Esophagus squamous epithelium (tissue), 5 donors: ENCODE data around the gene CDC27. TPM values are rescaled to one million over a fixed set of nuclear protein-coding genes. Genes with fewer than 3 reads are reported as not detected.

Experiments used
- DNase-seq: peaks from one replicate; lab custom pipeline; 2025; lab: John Stamatoyannopoulos, UW
- H3K27ac ChIP-seq, 4 donors: fragments of 200-600 bp; sonication (generic); one replicate each; pipeline ENCODE4 v1.5.1; 2016 to 2019; ENCODE audit warnings: mild to moderate bottlenecking in 1 of 4
- H3K27me3 ChIP-seq, 4 donors: fragments of 200-600 bp; sonication (generic); 1 replicate in 3 of 4; 2 replicates in 1 of 4; pipeline versions ENCODE4 v1.5.1 to v1.6.0; 2017 to 2021; ENCODE audit warnings: antibody characterized with exemption in 1 of 4
- H3K36me3 ChIP-seq, 3 donors: fragments of 200-600 bp; sonication (generic); one replicate each; pipeline ENCODE4 v1.5.1; 2016 to 2019
- H3K4me1 ChIP-seq, 3 donors: fragments of 200-600 bp; sonication (generic); one replicate each; pipeline ENCODE4 v1.5.1; 2017 to 2019
- H3K4me3 ChIP-seq, 4 donors: fragments of 200-600 bp; sonication (generic); 1 replicate in 3 of 4; 2 replicates in 1 of 4; pipeline ENCODE4 v1.5.1; 2016 to 2019; ENCODE audit warnings: mild to moderate bottlenecking in 2 of 4, moderate library complexity in 1 of 4
- H3K9me3 ChIP-seq, 3 donors: fragments of 200-600 bp; sonication (generic); one replicate each; pipeline ENCODE4 v1.5.1; 2016 to 2019
- CTCF ChIP-seq, 6 experiments: fragments of 450-650 bp in 4 of 6; fragments of 200-600 bp in 2 of 6; sonication (generic) in 2 of 6; IDR thresholded peaks; one replicate each; pipeline ENCODE4 v1.5.1; 2016 to 2019; ENCODE audit warnings: antibody characterized with exemption in 6 of 6, mild to moderate bottlenecking in 4 of 6, moderate library complexity in 4 of 6
- POLR2A ChIP-seq, 4 donors: fragments of 450-650 bp; IDR thresholded peaks; one replicate each; pipeline ENCODE4 v1.6.1; 2017; ENCODE audit warnings: antibody characterized with exemption in 4 of 4, mild to moderate bottlenecking in 4 of 4, moderate library complexity in 3 of 4
- WGBS, 2 donors: methylation state at CpG; one replicate each; pipeline ENCODE4 v1.1.5; 2018; 5-methylcytosine and 5-hydroxymethylcytosine counted together
- intact Hi-C: fragments of 100-400 bp; cut with DNase I; formaldehyde crosslinking; loops from one replicate; pipeline ENCODE4 v1.15.0; 2022
- total RNA-seq, 4 donors: library from RNA; depleted of rRNA; stranded (reverse); fragments of >200 nt; gene quantifications; one replicate each; pipeline ENCODE4 v1.1.0, GENCODE V29; 2016
- donor health status: DM: yes; HTN: yes; CAD: no.

CDC27 gene
- total RNA-seq, 4 donors from 2014 or later: 26.4 to 45.9 (median 38.3) TPM

GRCh38 chr17:47193931-47194511 lies 4.9 kb upstream of the CDC27 start:
- DNase-seq: no peak
- WGBS, 2 donors: 95 to 98% methylated on average over 3 to 4 of the region's 4 CpGs
- H3K27me3 ChIP-seq: no peaks in the 10 kb centered on the region
- H3K9me3 ChIP-seq: no peaks in the 10 kb centered on the region
- intact Hi-C loops: no loop called here
- H3K4me3 ChIP-seq: no peak overlapping the region
- peaks cover 0 to 6% (median 0%) of the 10 kb centered on the region in 3 donors for H3K4me1 ChIP-seq
- no peak overlapping the region for H3K27ac ChIP-seq
- TF ChIP-seq CTCF (IDR thresholded peaks at IDR 0.05) (no peak), POLR2A (IDR thresholded peaks at IDR 0.05) (no peak)
- no peaks in the 10 kb centered on the region for H3K36me3 ChIP-seq

GRCh38 chr17:47192554-47192953 lies 3.5 kb upstream of the CDC27 start:
- no peak overlapping the region for H3K27ac ChIP-seq
- no peak for DNase-seq
- intact Hi-C loops: no loop called here
- no peaks in the 10 kb centered on the region for H3K9me3 ChIP-seq
- no peaks in the 10 kb centered on the region for H3K36me3 ChIP-seq
- no peaks in the 10 kb centered on the region for H3K27me3 ChIP-seq
- TF ChIP-seq CTCF (IDR thresholded peaks at IDR 0.05): no peak
- no peak for TF ChIP-seq POLR2A (IDR thresholded peaks at IDR 0.05)
- H3K4me1 ChIP-seq: peaks cover under 1 to 15% (median 2%) of the 10 kb centered on the region in 3 donors
- no peak overlapping the region for H3K4me3 ChIP-seq
- WGBS, 2 donors: 70 to 77% methylated on average over 6 of the region's 6 CpGs

DNA sequence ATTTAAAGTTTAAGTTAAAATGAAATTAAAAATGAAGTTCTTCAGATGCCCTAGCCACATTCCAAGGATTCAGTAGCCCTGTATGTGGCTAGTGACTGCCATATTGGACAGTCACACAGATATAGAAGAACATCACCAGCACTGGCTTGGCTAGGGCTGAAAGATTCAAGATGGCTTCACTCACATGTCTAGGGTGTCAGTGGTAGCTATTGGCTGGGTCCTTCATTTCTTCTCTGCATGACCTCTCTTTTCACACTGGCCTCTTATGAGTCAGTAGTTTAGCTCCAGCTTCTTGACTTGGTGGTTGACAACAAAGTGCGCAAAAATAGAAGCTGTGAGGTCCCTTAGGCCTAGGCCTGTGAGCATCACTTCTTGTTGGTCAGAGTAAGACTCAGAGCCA lies 1.7 kb upstream of the CDC27 start:
- intact Hi-C loops: no loop called here
- TF ChIP-seq CTCF (IDR thresholded peaks at IDR 0.05): no peak
- TF ChIP-seq POLR2A (IDR thresholded peaks at IDR 0.05): no peak
- Histone ChIP-seq H3K4me1 (peaks cover 4 to 33% (median 10%) of the 10 kb centered on the region in 3 donors), H3K4me3 (no peak overlapping the region), H3K9me3 (no peaks in the 10 kb centered on the region), H3K36me3 (no peaks in the 10 kb centered on the region), H3K27ac (no peak overlapping the region), H3K27me3 (no peaks in the 10 kb centered on the region)
- WGBS, 2 donors: 100% methylated on average over 1 of the region's 1 CpG
- no peak for DNase-seq

- 88 to 92% methylated on average over 4 of the region's 4 CpGs for WGBS, 2 donors
- no peaks in the 10 kb centered on the region for H3K36me3 ChIP-seq
- no peak for TF ChIP-seq CTCF (IDR thresholded peaks at IDR 0.05)
- no peak for TF ChIP-seq POLR2A (IDR thresholded peaks at IDR 0.05)
- H3K27me3 ChIP-seq: no peaks in the 10 kb centered on the region
- DNase-seq: no peak
- H3K4me3 ChIP-seq: no peak overlapping the region
- H3K27ac ChIP-seq: peak overlapping the region in 1 of 4 donors; percentile 96
- intact Hi-C loops: no loop called here
- peaks cover 4 to 38% (median 13%) of the 10 kb centered on the region in 3 donors for H3K4me1 ChIP-seq
- no peaks in the 10 kb centered on the region for H3K9me3 ChIP-seq
Observed at GRCh38 chr17:47190243-47190642, 1.1 kb upstream of the CDC27 start.

DNA sequence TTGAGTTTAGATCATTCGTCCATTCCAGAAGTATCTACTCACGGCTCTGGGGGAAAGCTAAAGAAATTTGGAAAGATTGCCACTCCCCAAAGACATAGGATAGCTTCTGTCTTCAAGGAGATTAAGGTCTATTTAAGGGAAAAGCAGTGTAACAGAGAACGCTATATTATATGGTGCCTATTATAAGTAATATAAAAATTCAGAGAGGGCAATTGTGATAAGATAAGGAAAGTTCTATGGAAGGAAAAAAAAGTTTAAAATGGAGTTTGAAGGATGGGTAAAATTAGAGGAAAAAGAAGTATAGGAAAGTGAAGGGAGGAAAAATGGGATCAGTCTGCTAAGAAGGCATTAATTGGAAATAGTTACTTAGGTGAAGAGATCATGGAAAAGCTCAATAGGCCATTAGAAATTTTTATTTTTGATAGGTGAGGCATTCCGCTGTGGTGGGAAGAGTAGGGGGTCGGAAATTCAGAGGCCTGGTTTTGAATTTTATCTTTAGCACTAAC lies 690 bp upstream of the CDC27 start:
- H3K36me3 ChIP-seq: no peaks in the 10 kb centered on the region
- 37 to 44% methylated on average over 5 of the region's 5 CpGs for WGBS, 2 donors
- peaks cover 4 to 43% (median 14%) of the 10 kb centered on the region in 3 donors for H3K4me1 ChIP-seq
- H3K4me3 ChIP-seq: peak overlapping the region; percentile 68 to 93 (median 80)
- H3K9me3 ChIP-seq: no peaks in the 10 kb centered on the region
- peak overlapping the region; percentile 58 to 98 (median 96) for H3K27ac ChIP-seq
- intact Hi-C loops: no loop called here
- no peaks in the 10 kb centered on the region for H3K27me3 ChIP-seq
- TF ChIP-seq POLR2A (IDR thresholded peaks at IDR 0.05): no peak
- no peak for TF ChIP-seq CTCF (IDR thresholded peaks at IDR 0.05)
- no peak for DNase-seq
